ENCODE measurements around the gene TTC19. TPM values are rescaled to one million over a fixed set of nuclear protein-coding genes. Genes with fewer than 3 reads are reported as not detected.
"Not testable (repeated sequence)": the region's sequence is repeated elsewhere in the genome, so short reads cannot be mapped to it uniquely, and the experiment has no call there.

Gene TTC19
- polyA plus RNA-seq, 1 donor: 75.9 TPM

DNA sequence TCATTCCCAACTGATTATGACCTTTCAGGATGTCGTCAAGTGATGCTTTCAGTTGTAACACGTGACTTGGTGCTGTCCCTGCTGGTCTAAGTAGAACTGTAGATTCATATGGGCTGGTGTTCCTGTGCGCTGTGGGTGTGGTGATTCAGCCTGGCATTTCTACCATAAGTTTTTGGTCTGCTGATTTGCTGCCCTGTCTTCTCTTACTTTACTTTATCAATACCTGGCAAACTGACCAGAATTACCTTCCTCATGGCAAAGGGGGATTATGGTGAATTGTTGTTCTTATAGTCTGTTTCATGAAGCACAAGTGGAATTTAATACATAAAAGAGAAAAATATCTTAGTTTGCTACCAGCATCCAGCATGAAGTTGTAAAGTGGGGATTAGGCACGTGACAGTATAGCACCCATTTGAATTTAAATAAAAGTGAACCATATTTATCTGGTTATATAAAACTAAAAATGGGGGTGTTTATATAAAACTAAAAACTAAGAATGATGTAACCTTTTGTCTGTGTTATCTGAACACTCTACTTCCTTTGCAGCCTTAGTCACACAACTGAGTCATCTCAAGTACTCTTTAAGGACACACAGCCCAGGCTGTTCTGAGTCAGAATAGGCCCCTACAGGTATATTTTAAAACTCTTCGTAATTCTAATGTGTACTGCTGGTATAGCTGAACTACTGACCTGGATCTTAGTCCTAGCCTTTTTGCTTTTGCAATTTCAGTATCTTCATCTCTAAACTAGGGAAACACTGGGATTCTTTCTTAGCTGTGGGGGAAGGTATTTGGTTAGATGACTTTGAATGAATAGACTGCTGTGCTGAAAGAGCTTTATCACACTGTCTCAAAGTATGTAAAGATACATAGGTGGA is 28.3 kb downstream of the TTC19 start:
- no peak for DNase-seq

GRCh38 chr17:16033729-16034349 is 34.2 kb downstream of the TTC19 start:
- DNase-seq: no peak

- DNase-seq: no peak
These were observed 36.6 kb downstream of the TTC19 start for GRCh38 chr17:16036261-16036660.

- no peak for DNase-seq
These were observed 38.0 kb downstream of the TTC19 start for GRCh38 chr17:16037636-16038035.

DNA sequence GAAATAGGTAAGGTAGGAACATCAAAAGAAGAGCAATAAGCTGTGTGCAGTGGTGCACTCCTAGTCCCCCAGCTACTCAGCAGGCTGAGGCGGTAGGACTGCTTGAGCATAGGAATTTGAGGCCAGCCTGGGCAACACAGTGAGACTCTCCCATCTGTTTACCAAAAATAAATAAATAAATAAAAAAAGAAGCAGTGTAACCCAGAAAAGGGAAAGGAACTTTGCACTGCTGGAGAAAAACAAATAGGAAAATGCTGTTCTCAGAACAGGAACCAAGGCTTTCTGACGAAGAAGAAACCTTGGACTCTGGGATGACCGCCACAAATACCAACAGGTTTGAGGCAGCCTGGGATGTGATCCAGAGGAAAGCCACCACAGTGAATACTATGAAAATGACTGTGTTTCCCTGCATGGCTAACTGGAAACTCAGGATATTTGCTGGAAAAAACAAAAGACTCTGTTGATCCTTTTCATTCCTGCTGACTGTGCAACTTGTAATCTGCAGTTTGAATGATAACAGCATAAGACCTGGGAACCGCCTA is 41.2 kb downstream of the TTC19 start:
- no peak for DNase-seq

DNA sequence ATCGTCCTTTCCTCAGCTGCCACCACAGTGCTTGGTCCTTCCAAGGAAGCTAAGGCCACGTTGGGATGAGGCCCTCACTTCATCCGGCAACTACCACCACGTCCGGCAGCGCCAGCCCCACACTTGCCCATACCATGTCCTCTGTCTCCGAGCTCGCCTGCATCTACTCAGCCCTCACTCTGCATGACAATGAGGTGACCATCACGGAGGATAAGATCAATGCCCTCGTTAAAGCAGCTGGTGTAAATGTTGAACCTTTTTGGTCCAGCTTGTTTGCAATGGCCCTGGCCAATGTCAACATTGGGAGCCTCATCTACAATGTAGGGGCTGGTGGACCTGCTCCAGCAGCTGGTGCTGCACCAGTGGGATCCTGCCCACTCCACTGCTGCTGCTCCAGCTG is 44.9 kb downstream of the TTC19 start:
- no peak for DNase-seq

DNA sequence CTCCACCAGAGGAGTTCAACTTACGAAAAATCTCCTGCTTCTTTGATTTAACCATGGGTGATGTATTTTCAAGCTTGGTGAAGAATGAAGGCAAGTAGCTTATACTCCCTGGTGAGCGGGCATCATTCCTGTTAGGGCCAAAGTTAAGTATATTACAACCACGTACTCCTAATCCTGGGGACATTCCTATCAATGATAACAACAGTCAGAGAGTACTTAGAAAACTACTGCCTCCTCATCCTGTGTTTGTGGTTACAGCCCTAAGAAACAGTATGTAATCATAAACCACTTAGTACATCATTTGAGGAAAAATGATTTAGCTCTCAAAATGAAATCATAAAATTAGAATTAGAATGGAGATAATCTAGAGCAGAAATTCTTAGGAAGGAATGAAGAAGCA is 47.3 kb downstream of the TTC19 start:
- DNase-seq: no peak

- DNase-seq: no peak
These were observed 49.3 kb downstream of the TTC19 start for GRCh38 chr17:16048811-16049449.

GRCh38 chr17:16050844-16051243 is 51.2 kb downstream of the TTC19 start:
- no peak for DNase-seq

GRCh38 chr17:16052486-16052885 is 52.9 kb downstream of the TTC19 start:
- DNase-seq: no peak

- not testable (repeated sequence) for DNase-seq
These were observed 55.5 kb downstream of the TTC19 start for GRCh38 chr17:16055139-16055538.

DNA sequence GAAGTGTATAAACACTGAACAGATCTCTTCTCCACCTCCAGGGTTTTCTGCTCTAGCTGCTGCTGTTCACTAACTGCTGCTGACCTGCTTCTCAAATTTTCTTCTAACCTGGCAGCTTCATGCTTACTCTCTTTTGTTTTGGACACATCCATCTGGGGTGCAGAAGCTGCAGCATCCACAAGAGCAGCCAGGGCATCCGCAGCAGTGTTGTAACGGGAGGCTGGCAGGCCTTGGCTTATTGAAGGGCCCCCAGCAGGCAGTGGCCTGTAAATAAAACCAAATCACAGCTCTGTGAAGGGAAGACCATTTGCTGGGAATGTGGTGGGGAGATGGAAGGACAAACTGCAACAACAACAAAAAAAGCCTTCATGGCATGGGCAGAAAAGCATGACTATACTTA is 62.0 kb downstream of the TTC19 start:
- no peak for DNase-seq

- no peak for DNase-seq
These were observed 66.5 kb downstream of the TTC19 start for GRCh38 chr17:16066125-16066524.

GRCh38 chr17:16068323-16068722 is 68.7 kb downstream of the TTC19 start:
- DNase-seq: no peak

DNA sequence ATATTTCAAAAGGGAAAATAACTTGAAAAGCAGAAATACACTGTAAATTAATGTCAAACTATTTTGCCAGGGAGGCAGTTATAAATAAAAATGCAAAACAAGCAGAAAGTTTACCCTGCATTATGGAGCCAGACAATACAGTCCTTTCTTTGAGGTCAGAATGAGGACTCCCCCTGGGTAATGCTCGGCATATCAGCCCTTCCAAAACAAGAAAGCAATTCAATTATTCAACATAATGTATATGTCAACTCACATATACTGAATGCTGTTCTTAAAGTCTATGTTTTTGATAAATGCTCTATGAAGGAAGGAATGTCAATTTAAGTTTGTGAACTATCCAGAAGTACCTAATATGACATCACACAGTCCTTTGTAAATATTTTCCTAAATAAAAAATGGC is 72.4 kb downstream of the TTC19 start:
- DNase-seq: no peak

DNA sequence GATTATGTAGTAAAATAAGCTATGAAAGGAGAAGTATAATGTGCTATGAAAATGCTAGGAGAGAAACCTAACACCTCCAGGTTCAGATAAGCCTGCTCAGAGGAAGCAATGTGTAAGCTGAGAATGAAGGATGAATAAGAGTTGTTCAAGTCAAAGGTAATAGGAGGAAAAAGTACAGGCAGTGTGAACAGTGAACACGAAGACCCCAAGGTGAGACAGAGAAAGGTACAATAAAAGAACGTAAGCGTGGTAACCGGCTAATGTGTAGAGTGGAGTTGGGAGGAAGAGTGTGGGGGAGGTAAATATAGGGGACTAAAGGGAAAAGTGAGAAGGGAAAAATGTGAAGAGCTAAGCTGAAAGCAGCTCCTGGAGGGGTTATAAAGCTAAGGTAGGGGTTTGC is 74.2 kb downstream of the TTC19 start:
- DNase-seq: no peak

- no peak for DNase-seq
These were observed 74.8 kb downstream of the TTC19 start for GRCh38 chr17:16074423-16074822.

GRCh38 chr17:16075949-16076348 is 76.3 kb downstream of the TTC19 start:
- DNase-seq: no peak

Other genes starting within 250 kb of the TTC19 start
- gene ADORA2B, start 54.7 kb upstream of the TTC19 start, polyA plus RNA-seq (ENCODE audit: insufficient read length): 4.6 TPM
- gene ZSWIM7, start 120 bp upstream of the TTC19 start, polyA plus RNA-seq (ENCODE audit: insufficient read length): 58.0 TPM
- 136 TPM for gene NCOR1, start 215.7 kb downstream of the TTC19 start, polyA plus RNA-seq (ENCODE audit: insufficient read length)
- gene PIGL, start 217.4 kb downstream of the TTC19 start, polyA plus RNA-seq (ENCODE audit: insufficient read length): 46.2 TPM

Measured in left kidney (tissue), 2 donors.